Upper lobe of left lung (tissue), 4 donors: ENCODE measurements around the gene DDX1.

Experiments used
- POLR2A ChIP-seq, 4 donors: fragments of 450-650 bp; IDR thresholded peaks; one replicate each; pipeline ENCODE4 v1.5.1; 2016 to 2017; ENCODE audit warnings: antibody characterized with exemption in 4 of 4, mild to moderate bottlenecking in 2 of 4
- POLR2AphosphoS5 ChIP-seq, 2 donors: sonication (generic); formaldehyde crosslinking; IDR thresholded peaks; one replicate each; pipeline ENCODE4 v1.5.1; 2017; ENCODE audit warnings: antibody characterized with exemption in 2 of 2
- TF ChIP-seq, protein P1 (sequence below), 6 experiments: fragments of 450-650 bp in 4 of 6; fragments of 200-600 bp in 2 of 6; sonication (generic) in 2 of 6; IDR thresholded peaks; one replicate each; pipeline ENCODE4 v1.5.1; 2016 to 2019; ENCODE audit warnings: antibody characterized with exemption in 6 of 6

DNA sequence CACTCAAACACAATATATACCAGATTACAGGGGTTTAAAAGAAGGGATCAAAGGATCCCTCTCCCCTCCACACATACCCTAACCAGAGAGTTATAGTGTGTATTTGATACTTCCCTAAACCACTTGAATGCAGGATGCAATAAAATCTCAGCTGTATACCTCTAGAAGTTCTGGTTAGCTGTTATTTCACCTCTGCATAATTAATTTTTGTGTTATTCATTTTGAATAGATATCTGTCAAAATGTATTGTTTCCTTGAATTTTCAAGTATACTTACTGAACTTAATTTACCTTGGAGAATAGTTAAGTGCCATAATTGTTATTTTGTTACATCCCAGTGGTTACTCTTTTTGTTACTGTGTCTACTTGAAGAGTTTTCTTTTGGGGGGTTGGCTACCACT is 34.5 kb downstream of the DDX1 start:
- TF ChIP-seq, protein P1, sequence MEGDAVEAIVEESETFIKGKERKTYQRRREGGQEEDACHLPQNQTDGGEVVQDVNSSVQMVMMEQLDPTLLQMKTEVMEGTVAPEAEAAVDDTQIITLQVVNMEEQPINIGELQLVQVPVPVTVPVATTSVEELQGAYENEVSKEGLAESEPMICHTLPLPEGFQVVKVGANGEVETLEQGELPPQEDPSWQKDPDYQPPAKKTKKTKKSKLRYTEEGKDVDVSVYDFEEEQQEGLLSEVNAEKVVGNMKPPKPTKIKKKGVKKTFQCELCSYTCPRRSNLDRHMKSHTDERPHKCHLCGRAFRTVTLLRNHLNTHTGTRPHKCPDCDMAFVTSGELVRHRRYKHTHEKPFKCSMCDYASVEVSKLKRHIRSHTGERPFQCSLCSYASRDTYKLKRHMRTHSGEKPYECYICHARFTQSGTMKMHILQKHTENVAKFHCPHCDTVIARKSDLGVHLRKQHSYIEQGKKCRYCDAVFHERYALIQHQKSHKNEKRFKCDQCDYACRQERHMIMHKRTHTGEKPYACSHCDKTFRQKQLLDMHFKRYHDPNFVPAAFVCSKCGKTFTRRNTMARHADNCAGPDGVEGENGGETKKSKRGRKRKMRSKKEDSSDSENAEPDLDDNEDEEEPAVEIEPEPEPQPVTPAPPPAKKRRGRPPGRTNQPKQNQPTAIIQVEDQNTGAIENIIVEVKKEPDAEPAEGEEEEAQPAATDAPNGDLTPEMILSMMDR (IDR thresholded peaks at IDR 0.05), result no peak
- no peak for TF ChIP-seq POLR2AphosphoS5 (IDR thresholded peaks at IDR 0.05)
- TF ChIP-seq POLR2A (IDR thresholded peaks at IDR 0.05), result no peak
